A549 (cell line): ENCODE data around the gene NFASC. TPM values are rescaled to one million over a fixed set of nuclear protein-coding genes. Genes with fewer than 3 reads are reported as not detected.

ENCODE experiments used
- ATAC-seq, 2 experiments: fragments of 200-7000 bp in 1 of 2; fragments of >200 bp in 1 of 2; cut with Nextera tagmentation in 1 of 2; cut with Tn5 transposase in 1 of 2; 3 replicates each; pipeline versions ENCODE4 v1.8.0 to v1.9.1; 2018 to 2020; ENCODE audit warnings: mild to moderate bottlenecking in 1 of 2, moderate library complexity in 1 of 2
- CTCF ChIA-PET: fragments of 300-600 bp; sonication (Branson Sonifier 250); formaldehyde crosslinking; extraction: SDS; loops from one replicate; lab custom pipeline; 2021; ENCODE audit warnings: antibody characterized with exemption, inconsistent platforms; lab: Yijun Ruan, JAX
- POLR2A ChIA-PET: fragments of 350-600 bp; formaldehyde crosslinking; extraction: SDS; loops from one replicate; lab custom pipeline; 2021; ENCODE audit warnings: antibody characterized with exemption, inconsistent platforms; lab: Yijun Ruan, JAX
- DNase-seq, 2 experiments: peaks; one replicate each; pipeline versions ENCODE4 v3.0.0 to v3.0.0-alpha.2; 2011 to 2016; ENCODE audit warnings: low read depth in 1 of 2, low spot score in 1 of 2
- FAIRE-seq: peaks from 2 replicates; lab custom pipeline; 2011; peaks lifted over from hg19 to GRCh38; lab: Jason Lieb, UNC
- H3K27ac ChIP-seq, 2 experiments: fragments of >200 bp; sonication (Bioruptor Twin); formaldehyde crosslinking; 3 replicates each; pipeline ENCODE4 v1.5.1; 2016 to 2017
- H3K4me1 ChIP-seq: fragments of >200 bp; sonication (Bioruptor Twin); formaldehyde crosslinking; 3 replicates; pipeline ENCODE4 v1.6.1; 2016
- H3K4me2 ChIP-seq: fragments of >200 bp; sonication (Bioruptor Twin); formaldehyde crosslinking; 3 replicates; pipeline ENCODE4 v1.6.1; 2016
- H3K4me3 ChIP-seq: fragments of >200 bp; sonication (Bioruptor Twin); formaldehyde crosslinking; 3 replicates; pipeline ENCODE4 v1.5.1; 2016
- H3K9me3 ChIP-seq: fragments of >200 bp; sonication (Bioruptor Twin); formaldehyde crosslinking; 3 replicates; pipeline ENCODE4 v1.6.1; 2016
- EHMT2 ChIP-seq: fragments of 200-600 bp; sonication (generic); IDR thresholded peaks from 2 replicates; pipeline ENCODE4 v1.6.1; 2016; ENCODE audit warnings: antibody characterized with exemption, low read depth, mild to moderate bottlenecking, moderate library complexity
- FOSL2 ChIP-seq, 2 experiments: fragments of 450-650 bp in 1 of 2; fragments of >200 bp in 1 of 2; sonication (Bioruptor Twin) in 1 of 2; formaldehyde crosslinking; IDR thresholded peaks; 2 replicates each; pipeline versions ENCODE4 v1.5.0 to v1.6.1; 2016 to 2020; ENCODE audit warnings: mild to moderate bottlenecking in 1 of 2, moderate library complexity in 1 of 2
- FOXS1 ChIP-seq: fragments of 250-450 bp; sonication (Bioruptor Pico); IDR thresholded peaks from 2 replicates; pipeline ENCODE4 v1.5.0; 2020; ENCODE audit warnings: mild to moderate bottlenecking, moderate library complexity
- JUN ChIP-seq, 2 experiments: fragments of >200 bp; sonication (Bioruptor Twin); formaldehyde crosslinking; IDR thresholded peaks; 2 replicates in 1 of 2; 3 replicates in 1 of 2; pipeline ENCODE4 v1.6.1; 2016 to 2017
- JUNB ChIP-seq: fragments of >200 bp; sonication (Bioruptor Twin); formaldehyde crosslinking; IDR thresholded peaks from 2 replicates; pipeline ENCODE4 v1.6.1; 2016
- MAFK ChIP-seq: fragments of 450-650 bp; IDR thresholded peaks from 2 replicates; pipeline ENCODE4 v1.6.1; 2014; ENCODE audit not compliant: partially characterized antibody
- MYC ChIP-seq: IDR thresholded peaks from 2 replicates; pipeline ENCODE4 v1.6.1; 2012; ENCODE audit warnings: mild to moderate bottlenecking, inconsistent platforms, low read length, improper control_type of control experiment, borderline replicate concordance
- NFE2L2 ChIP-seq: fragments of 150-350 bp; conservative IDR thresholded peaks from 2 replicates; pipeline ENCODE4 v1.6.1; 2014; ENCODE audit warnings: low read length
- NR3C1 ChIP-seq: fragments of >200 bp; sonication (Bioruptor Twin); formaldehyde crosslinking; IDR thresholded peaks from 3 replicates; pipeline ENCODE4 v1.6.1; 2017
- POLR2AphosphoS2 ChIP-seq: conservative IDR thresholded peaks from 2 replicates; pipeline ENCODE4 v1.6.1; 2012; ENCODE audit warnings: low read length, improper control_type of control experiment, inconsistent platforms
- RCOR1 ChIP-seq: fragments of 150-350 bp; IDR thresholded peaks from 2 replicates; pipeline ENCODE4 v1.6.1; 2014; ENCODE audit warnings: antibody characterized with exemption, low read length, low read depth
- SMC3 ChIP-seq: fragments of >200 bp; sonication (Bioruptor Twin); formaldehyde crosslinking; IDR thresholded peaks from 3 replicates; pipeline ENCODE4 v1.6.1; 2018; ENCODE audit warnings: inconsistent platforms
- TFCP2L1 ChIP-seq: fragments of 250-450 bp; sonication (Bioruptor Pico); IDR thresholded peaks from 2 replicates; pipeline ENCODE4 v1.5.0; 2021; ENCODE audit warnings: mild to moderate bottlenecking
- TP53 ChIP-seq: fragments of 250-450 bp; sonication (Bioruptor Pico); IDR thresholded peaks from 2 replicates; pipeline ENCODE4 v1.5.0; 2021; ENCODE audit warnings: mild to moderate bottlenecking, moderate library complexity
- ZC3H11A ChIP-seq: fragments of 450-650 bp; IDR thresholded peaks from 2 replicates; pipeline ENCODE4 v1.6.1; 2014; ENCODE audit warnings: antibody characterized with exemption, mild to moderate bottlenecking
- ZNF302 ChIP-seq: fragments of 250-450 bp; sonication (Bioruptor Pico); IDR thresholded peaks from 2 replicates; pipeline ENCODE4 v1.9.0; 2021; ENCODE audit warnings: inconsistent platforms, mild to moderate bottlenecking, moderate library complexity
- WGBS: methylation state at CpG from one replicate; pipeline ENCODE4 v1.1.6; 2017; ENCODE audit errors: missing lambda C conversion rate; 5-methylcytosine and 5-hydroxymethylcytosine counted together
- polyA plus RNA-seq, 4 experiments: library from polyadenylated mRNA; depleted of rRNA in 3 of 4; stranded (reverse); fragments of >200 nt; fragmentation: RNase III in 1 of 4; extraction: RNeasy Plus Mini Kit Qiagen cat#74134 plus additional on column Dnase treatment in 1 of 4; gene quantifications; 2 replicates in 3 of 4; 3 replicates in 1 of 4; pipeline ENCODE4 v1.2.3, GENCODE V29; 2011 to 2017
- TF ChIP-seq, protein P1 (sequence below): fragments of >200 bp; sonication (Bioruptor Twin); formaldehyde crosslinking; IDR thresholded peaks from 3 replicates; pipeline ENCODE4 v1.5.1; 2016
- TF ChIP-seq, protein P2 (sequence below): fragments of 450-650 bp; IDR thresholded peaks from 2 replicates; pipeline ENCODE4 v1.6.1; 2014; ENCODE audit warnings: antibody characterized with exemption
- TF ChIP-seq, protein P3 (sequence below): fragments of 250-450 bp; sonication (Bioruptor Pico); IDR thresholded peaks from 2 replicates; pipeline ENCODE4 v1.5.0; 2020; ENCODE audit warnings: low read depth, mild to moderate bottlenecking, moderate library complexity
- TF ChIP-seq, protein P4 (sequence below): fragments of >200 bp; sonication (Bioruptor Twin); formaldehyde crosslinking; IDR thresholded peaks from 3 replicates; pipeline ENCODE4 v1.6.1; 2016

The NFASC gene
- polyA plus RNA-seq, 2 of the 4 experiments (the other 2 are of a cell fraction), result 0.27 to 0.39 TPM

DNA sequence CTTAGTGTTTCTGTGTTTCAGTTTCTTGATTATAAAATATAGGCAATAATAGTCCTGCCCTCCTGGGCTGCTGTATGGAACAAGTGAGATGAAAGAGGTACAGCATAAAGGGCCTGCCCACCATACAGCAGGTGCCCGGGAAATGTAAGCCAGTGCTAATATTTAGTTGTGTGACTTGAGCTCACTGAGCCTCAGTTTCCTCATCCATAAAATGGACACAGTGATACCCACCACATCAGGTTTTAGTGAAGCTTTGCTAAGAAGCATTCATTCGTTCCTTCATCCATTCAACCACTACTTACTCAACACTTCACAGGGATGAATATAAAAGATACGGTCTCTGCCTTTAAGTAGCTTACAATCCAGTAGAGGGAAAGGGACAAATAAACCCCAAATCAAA lies 192.2 kb downstream of the NFASC start:
- Histone ChIP-seq H3K4me3 (no peak overlapping the region), H3K4me2 (no peak overlapping the region), H3K27ac (no peak overlapping the region), H3K9me3 (no peaks in the 10 kb centered on the region), H3K4me1 (no peaks in the 10 kb centered on the region)
- DNase-seq (no peak), ATAC-seq (no peak), FAIRE-seq (no peak)
- no peak for TF ChIP-seq MYC
- TF ChIP-seq FOXS1 (CRISPR knock-in tag), result no peak
- ChIA-PET POLR2A (interaction anchor here (1.1 kb wide), 1 partner anchor 59 kb away, joined by 3 read pairs; the partner anchor contains the start of gene RBBP5), CTCF (interaction anchor here (0.9 to 6.0 kb wide), 22 partner anchors 11 to 497 kb away, joined by 3 to 152 read pairs (median 21); partner anchors contain the start of genes CNTN2 and TMEM81)
- WGBS, result 53% methylated on average over 3 of the region's 3 CpGs

DNA sequence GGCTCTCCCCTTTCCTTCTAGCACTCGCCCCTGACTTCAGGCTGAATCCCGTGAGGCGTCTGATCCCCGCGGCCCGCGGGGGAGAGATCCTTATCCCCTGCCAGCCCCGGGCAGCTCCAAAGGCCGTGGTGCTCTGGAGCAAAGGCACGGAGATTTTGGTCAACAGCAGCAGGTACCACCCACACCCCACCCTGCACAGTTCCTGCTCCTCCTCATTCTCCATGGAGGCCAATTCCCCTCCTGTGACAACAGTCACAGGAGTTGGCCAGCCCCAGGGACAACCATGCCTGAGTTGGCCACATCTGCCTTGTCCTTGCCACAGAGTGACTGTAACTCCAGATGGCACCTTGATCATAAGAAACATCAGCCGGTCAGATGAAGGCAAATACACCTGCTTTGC lies 193.6 kb downstream of the NFASC start:
- no peak for ATAC-seq
- TF ChIP-seq JUNB (no peak), MYC (no peak), MAFK (no peak), EHMT2 (no peak), SMC3 (no peak), TFCP2L1 (no peak)
- TF ChIP-seq, protein P1, sequence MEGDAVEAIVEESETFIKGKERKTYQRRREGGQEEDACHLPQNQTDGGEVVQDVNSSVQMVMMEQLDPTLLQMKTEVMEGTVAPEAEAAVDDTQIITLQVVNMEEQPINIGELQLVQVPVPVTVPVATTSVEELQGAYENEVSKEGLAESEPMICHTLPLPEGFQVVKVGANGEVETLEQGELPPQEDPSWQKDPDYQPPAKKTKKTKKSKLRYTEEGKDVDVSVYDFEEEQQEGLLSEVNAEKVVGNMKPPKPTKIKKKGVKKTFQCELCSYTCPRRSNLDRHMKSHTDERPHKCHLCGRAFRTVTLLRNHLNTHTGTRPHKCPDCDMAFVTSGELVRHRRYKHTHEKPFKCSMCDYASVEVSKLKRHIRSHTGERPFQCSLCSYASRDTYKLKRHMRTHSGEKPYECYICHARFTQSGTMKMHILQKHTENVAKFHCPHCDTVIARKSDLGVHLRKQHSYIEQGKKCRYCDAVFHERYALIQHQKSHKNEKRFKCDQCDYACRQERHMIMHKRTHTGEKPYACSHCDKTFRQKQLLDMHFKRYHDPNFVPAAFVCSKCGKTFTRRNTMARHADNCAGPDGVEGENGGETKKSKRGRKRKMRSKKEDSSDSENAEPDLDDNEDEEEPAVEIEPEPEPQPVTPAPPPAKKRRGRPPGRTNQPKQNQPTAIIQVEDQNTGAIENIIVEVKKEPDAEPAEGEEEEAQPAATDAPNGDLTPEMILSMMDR, result no peak
- TF ChIP-seq, protein P2, sequence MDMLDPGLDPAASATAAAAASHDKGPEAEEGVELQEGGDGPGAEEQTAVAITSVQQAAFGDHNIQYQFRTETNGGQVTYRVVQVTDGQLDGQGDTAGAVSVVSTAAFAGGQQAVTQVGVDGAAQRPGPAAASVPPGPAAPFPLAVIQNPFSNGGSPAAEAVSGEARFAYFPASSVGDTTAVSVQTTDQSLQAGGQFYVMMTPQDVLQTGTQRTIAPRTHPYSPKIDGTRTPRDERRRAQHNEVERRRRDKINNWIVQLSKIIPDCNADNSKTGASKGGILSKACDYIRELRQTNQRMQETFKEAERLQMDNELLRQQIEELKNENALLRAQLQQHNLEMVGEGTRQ, result no peak
- no peak for FAIRE-seq
- no peaks in the 10 kb centered on the region for H3K4me1 ChIP-seq
- 74% methylated on average over 11 of the region's 11 CpGs for WGBS
- H3K9me3 ChIP-seq, result no peaks in the 10 kb centered on the region
- H3K4me2 ChIP-seq, result no peak overlapping the region
- no peak overlapping the region for H3K4me3 ChIP-seq
- no peak for DNase-seq
- no peak overlapping the region for H3K27ac ChIP-seq
- ChIA-PET POLR2A (no interaction called here), CTCF (interaction anchor here (4.3 to 6.0 kb wide), 5 partner anchors 13 to 192 kb away, joined by 34 to 152 read pairs (median 115); partner anchors contain the start of gene TMEM81)

DNA sequence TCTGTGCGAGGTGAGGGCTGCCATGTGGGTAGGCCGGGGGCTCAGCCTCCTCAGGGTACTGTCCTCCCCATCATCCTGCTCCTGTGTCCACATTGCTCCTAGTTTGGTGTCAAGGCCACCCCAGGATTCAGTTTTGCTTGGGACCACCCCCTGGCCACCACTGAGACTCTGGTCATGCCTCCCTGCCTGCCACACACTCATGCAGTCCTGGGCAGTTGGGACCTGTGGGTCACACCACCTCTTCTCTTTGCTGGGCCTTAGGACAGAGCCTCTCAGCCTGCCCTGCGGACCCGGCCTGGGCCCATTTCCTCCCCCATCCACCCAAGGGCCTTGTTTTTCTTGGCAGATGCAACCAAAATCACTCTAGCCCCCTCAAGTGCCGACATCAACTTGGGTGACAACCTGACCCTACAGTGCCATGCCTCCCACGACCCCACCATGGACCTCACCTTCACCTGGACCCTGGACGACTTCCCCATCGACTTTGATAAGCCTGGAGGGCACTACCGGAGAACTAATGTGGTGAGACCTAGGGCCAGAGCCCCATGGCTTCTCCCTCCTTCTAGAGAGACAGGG lies 194.2 kb downstream of the NFASC start:
- ATAC-seq (no peak), DNase-seq (no peak), FAIRE-seq (no peak)
- 60% methylated on average over 9 of the region's 9 CpGs for WGBS
- Histone ChIP-seq H3K9me3 (no peaks in the 10 kb centered on the region), H3K4me2 (no peak overlapping the region), H3K4me3 (no peak overlapping the region), H3K4me1 (no peaks in the 10 kb centered on the region), H3K27ac (no peak overlapping the region)
- CTCF ChIA-PET, result interaction anchor here (3.4 to 6.0 kb wide), 3 partner anchors 76 to 88 kb away, joined by 21 to 152 read pairs (median 115); no protein-coding TSS in a partner anchor
- POLR2A ChIA-PET, result no interaction called here
- TF ChIP-seq, protein P3, sequence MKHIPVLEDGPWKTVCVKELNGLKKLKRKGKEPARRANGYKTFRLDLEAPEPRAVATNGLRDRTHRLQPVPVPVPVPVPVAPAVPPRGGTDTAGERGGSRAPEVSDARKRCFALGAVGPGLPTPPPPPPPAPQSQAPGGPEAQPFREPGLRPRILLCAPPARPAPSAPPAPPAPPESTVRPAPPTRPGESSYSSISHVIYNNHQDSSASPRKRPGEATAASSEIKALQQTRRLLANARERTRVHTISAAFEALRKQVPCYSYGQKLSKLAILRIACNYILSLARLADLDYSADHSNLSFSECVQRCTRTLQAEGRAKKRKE (CRISPR knock-in tag), result no peak
- TF ChIP-seq FOSL2 (IDR thresholded peaks at IDR 0.05) (no peak), FOSL2 (CRISPR knock-in tag; IDR thresholded peaks at IDR 0.05) (no peak), POLR2AphosphoS2 (no peak), SMC3 (no peak), TP53 (CRISPR knock-in tag) (no peak), ZC3H11A (no peak), TFCP2L1 (no peak), NR3C1 (no peak), JUN (IDR thresholded peaks at IDR 0.05) (no peak), NFE2L2 (no peak), ZNF302 (CRISPR knock-in tag) (no peak), RCOR1 (no peak)
- TF ChIP-seq, protein P4, sequence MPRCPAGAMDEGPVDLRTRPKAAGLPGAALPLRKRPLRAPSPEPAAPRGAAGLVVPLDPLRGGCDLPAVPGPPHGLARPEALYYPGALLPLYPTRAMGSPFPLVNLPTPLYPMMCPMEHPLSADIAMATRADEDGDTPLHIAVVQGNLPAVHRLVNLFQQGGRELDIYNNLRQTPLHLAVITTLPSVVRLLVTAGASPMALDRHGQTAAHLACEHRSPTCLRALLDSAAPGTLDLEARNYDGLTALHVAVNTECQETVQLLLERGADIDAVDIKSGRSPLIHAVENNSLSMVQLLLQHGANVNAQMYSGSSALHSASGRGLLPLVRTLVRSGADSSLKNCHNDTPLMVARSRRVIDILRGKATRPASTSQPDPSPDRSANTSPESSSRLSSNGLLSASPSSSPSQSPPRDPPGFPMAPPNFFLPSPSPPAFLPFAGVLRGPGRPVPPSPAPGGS, result no peak
